Effector memory CD4-positive, alpha-beta T cell (primary cell): ENCODE results near the gene HOXD4.

Experiments used
- DNase-seq, 3 donors: peaks; one replicate each; pipeline ENCODE4 v3.0.0-alpha.2; 2020
- H3K27ac ChIP-seq: 2 replicates; pipeline ENCODE4 v1.7.0; 2013; ENCODE audit warnings: mild to moderate bottlenecking, low read length, moderate library complexity; ENCODE audit not compliant: insufficient read depth, poor library complexity, severe bottlenecking
- H3K27me3 ChIP-seq: replicated peaks from 2 replicates; pipeline ENCODE4 v1.7.0; 2013; ENCODE audit warnings: mild to moderate bottlenecking, low read length; ENCODE audit not compliant: insufficient read depth, control insufficient read depth, poor library complexity, severe bottlenecking
- H3K36me3 ChIP-seq: 2 replicates; pipeline ENCODE4 v1.7.0; 2013; ENCODE audit warnings: mild to moderate bottlenecking, low read length, moderate library complexity; ENCODE audit not compliant: control insufficient read depth, insufficient read depth
- H3K4me1 ChIP-seq: 2 replicates; pipeline ENCODE4 v1.7.0; 2013; ENCODE audit warnings: low read length, mild to moderate bottlenecking; ENCODE audit not compliant: control insufficient read depth, insufficient read depth, poor library complexity, severe bottlenecking
- H3K4me3 ChIP-seq: 2 replicates; pipeline ENCODE4 v1.7.0; 2013; ENCODE audit warnings: low read length, low read depth, mild to moderate bottlenecking; ENCODE audit not compliant: insufficient read depth, poor library complexity, severe bottlenecking
- H3K9me3 ChIP-seq: 2 replicates; pipeline ENCODE4 v1.7.0; 2013; ENCODE audit warnings: mild to moderate bottlenecking, low read length, moderate library complexity; ENCODE audit not compliant: control insufficient read depth

HOXD4 gene

GRCh38 chr2:176122052-176122682, 29.2 kb upstream of the HOXD4 start:
- Histone ChIP-seq H3K4me3 (peak overlapping the region; percentile 16), H3K27ac (no peak overlapping the region), H3K36me3 (no peaks in the 10 kb centered on the region), H3K4me1 (peaks cover 17% of the 10 kb centered on the region), H3K27me3 (peaks cover 92% of the 10 kb centered on the region), H3K9me3 (no peaks in the 10 kb centered on the region)
- DNase-seq: no peak

- H3K27me3 ChIP-seq: peaks cover 92% of the 10 kb centered on the region
- no peak for DNase-seq
- no peak within 1 kb of the TSS for H3K27ac ChIP-seq
- H3K4me1 ChIP-seq: peaks cover 17% of the 10 kb centered on the region
- no peaks in the 10 kb centered on the region for H3K36me3 ChIP-seq
- H3K4me3 ChIP-seq: peak within 1 kb of the TSS; percentile 16
- H3K9me3 ChIP-seq: no peaks in the 10 kb centered on the region
Measured at GRCh38 chr2:176122683-176123410, 28.5 kb upstream of the HOXD4 start, which contains the start of gene HOXD9. Gene HOXD9, plus strand, starts transcription at chr2:176122719. Its CDS starts 50 bp downstream, at chr2:176122769.

- Histone ChIP-seq H3K27me3 (peaks cover 92% of the 10 kb centered on the region), H3K4me1 (peaks cover 17% of the 10 kb centered on the region), H3K36me3 (no peaks in the 10 kb centered on the region), H3K9me3 (no peaks in the 10 kb centered on the region), H3K4me3 (no peak overlapping the region), H3K27ac (no peak overlapping the region)
- no peak for DNase-seq
Measured at GRCh38 chr2:176123411-176124109, 27.8 kb upstream of the HOXD4 start.

- no peak overlapping the region for H3K4me3 ChIP-seq
- H3K27ac ChIP-seq: no peak overlapping the region
- no peaks in the 10 kb centered on the region for H3K9me3 ChIP-seq
- DNase-seq: no peak
- H3K4me1 ChIP-seq: peaks cover 21% of the 10 kb centered on the region
- H3K27me3 ChIP-seq: peaks cover 95% of the 10 kb centered on the region
- no peaks in the 10 kb centered on the region for H3K36me3 ChIP-seq
Measured at GRCh38 chr2:176124110-176124946, 27.0 kb upstream of the HOXD4 start.

- no peak for DNase-seq
- Histone ChIP-seq H3K4me3 (no peak overlapping the region), H3K9me3 (no peaks in the 10 kb centered on the region), H3K36me3 (no peaks in the 10 kb centered on the region), H3K27ac (no peak overlapping the region), H3K4me1 (peaks cover 27% of the 10 kb centered on the region), H3K27me3 (peaks cover 93% of the 10 kb centered on the region)
Measured at GRCh38 chr2:176124947-176125771, 26.2 kb upstream of the HOXD4 start.

- Histone ChIP-seq H3K9me3 (no peaks in the 10 kb centered on the region), H3K27ac (no peak overlapping the region), H3K4me1 (peaks cover 33% of the 10 kb centered on the region), H3K27me3 (peaks cover 93% of the 10 kb centered on the region), H3K4me3 (no peak overlapping the region), H3K36me3 (no peaks in the 10 kb centered on the region)
- no peak for DNase-seq
Measured at GRCh38 chr2:176125772-176126054, 25.6 kb upstream of the HOXD4 start.

- H3K4me3 ChIP-seq: no peak overlapping the region
- no peaks in the 10 kb centered on the region for H3K36me3 ChIP-seq
- H3K27me3 ChIP-seq: peaks cover 92% of the 10 kb centered on the region
- no peaks in the 10 kb centered on the region for H3K9me3 ChIP-seq
- H3K27ac ChIP-seq: no peak overlapping the region
- peak; percentile 23 to 60 (median 48) for DNase-seq
- peaks cover 32% of the 10 kb centered on the region for H3K4me1 ChIP-seq
Measured at GRCh38 chr2:176126929-176127773, 24.2 kb upstream of the HOXD4 start.

GRCh38 chr2:176127774-176128072, 23.6 kb upstream of the HOXD4 start:
- no peak overlapping the region for H3K4me3 ChIP-seq
- no peak overlapping the region for H3K27ac ChIP-seq
- peaks cover 27% of the 10 kb centered on the region for H3K4me1 ChIP-seq
- H3K27me3 ChIP-seq: peaks cover 93% of the 10 kb centered on the region
- no peak for DNase-seq
- H3K9me3 ChIP-seq: no peaks in the 10 kb centered on the region
- no peaks in the 10 kb centered on the region for H3K36me3 ChIP-seq
